Endodermal cell (in vitro differentiated cells): ENCODE data around the gene MYOM1. TPM values are rescaled to one million over a fixed set of nuclear protein-coding genes. Genes with fewer than 3 reads are reported as not detected.

Source experiments
- DNase-seq: peaks from one replicate; pipeline ENCODE4 v3.0.0-alpha.2; 2017
- H3K27ac ChIP-seq: 2 replicates; pipeline ENCODE4 v1.5.1; 2013; ENCODE audit warnings: mild to moderate bottlenecking, low read depth, low read length, moderate library complexity
- H3K27me3 ChIP-seq: 2 replicates; pipeline ENCODE4 v1.6.1; 2013; ENCODE audit warnings: mild to moderate bottlenecking, low read length, moderate library complexity; ENCODE audit not compliant: insufficient read depth, control insufficient read depth, poor library complexity, severe bottlenecking
- H3K36me3 ChIP-seq: 2 replicates; pipeline ENCODE4 v1.7.0; 2013; ENCODE audit warnings: mild to moderate bottlenecking, low read length, moderate library complexity; ENCODE audit not compliant: control insufficient read depth, insufficient read depth
- H3K4me1 ChIP-seq: one replicate; pipeline ENCODE4 v1.7.0; 2013; ENCODE audit warnings: low read length; ENCODE audit not compliant: control insufficient read depth, insufficient read depth
- H3K4me3 ChIP-seq: 2 replicates; pipeline ENCODE4 v1.5.1; 2013; ENCODE audit warnings: mild to moderate bottlenecking, low read length, moderate library complexity
- H3K9ac ChIP-seq: 2 replicates; pipeline ENCODE4 v1.6.1; 2013; ENCODE audit warnings: mild to moderate bottlenecking, low read length, moderate library complexity; ENCODE audit not compliant: poor library complexity, severe bottlenecking; ENCODE audit errors: extremely low read depth
- H3K9me3 ChIP-seq: 2 replicates; pipeline ENCODE4 v1.6.1; 2013; ENCODE audit warnings: mild to moderate bottlenecking, low read length, moderate library complexity; ENCODE audit not compliant: control insufficient read depth
- H3K27ac Mint-ChIP-seq: 2 replicates; pipeline ENCODE4 v1.8.0; 2020; ENCODE audit warnings: mixed read lengths
- H3K27me3 Mint-ChIP-seq: 2 replicates; pipeline ENCODE4 v1.8.0; 2021; ENCODE audit warnings: mild to moderate bottlenecking, mixed read lengths; ENCODE audit not compliant: insufficient read depth
- H3K36me3 Mint-ChIP-seq: 2 replicates; pipeline ENCODE4 v1.8.0; 2020; ENCODE audit warnings: low read depth, mixed read lengths
- H3K4me1 Mint-ChIP-seq: 2 replicates; pipeline ENCODE4 v1.8.0; 2020; ENCODE audit warnings: mixed read lengths
- H3K4me3 Mint-ChIP-seq: 2 replicates; pipeline ENCODE4 v1.8.0; 2020; ENCODE audit warnings: mild to moderate bottlenecking, moderate library complexity, mixed read lengths
- H3K9me3 Mint-ChIP-seq: 2 replicates; pipeline ENCODE4 v1.8.0; 2020; ENCODE audit warnings: mild to moderate bottlenecking, mixed read lengths
- WGBS, 2 experiments: methylation state at CpG; one replicate each; pipeline versions ENCODE4 v1.1.5 to v1.1.7; 2013; ENCODE audit warnings: missing lambda C conversion rate in 2 of 2, mixed read lengths in 1 of 2; ENCODE audit not compliant: insufficient coverage in 1 of 2, insufficient read length in 1 of 2; 5-methylcytosine and 5-hydroxymethylcytosine counted together
- total RNA-seq, 2 donors: library from RNA; stranded (reverse); fragmentation: NEBNext Ultra II Directional in 1 of 2; extraction: Animal tissue kit (Norgen Biotek cat#: 25700) in 1 of 2; gene quantifications; 2 replicates in 1 of 2; 3 replicates in 1 of 2; pipeline ENCODE4 v1.2.1, GENCODE V29; 2021
- TF ChIP-seq, protein P1 (sequence below): fragments of 200-600 bp; sonication (generic); conservative IDR thresholded peaks from 2 replicates; pipeline ENCODE4 v1.5.0; 2021; ENCODE audit warnings: antibody characterized with exemption, mild to moderate bottlenecking

The MYOM1 gene
- total RNA-seq, 2 donors from 2014 or later: 0.49 to 0.88 TPM

DNA sequence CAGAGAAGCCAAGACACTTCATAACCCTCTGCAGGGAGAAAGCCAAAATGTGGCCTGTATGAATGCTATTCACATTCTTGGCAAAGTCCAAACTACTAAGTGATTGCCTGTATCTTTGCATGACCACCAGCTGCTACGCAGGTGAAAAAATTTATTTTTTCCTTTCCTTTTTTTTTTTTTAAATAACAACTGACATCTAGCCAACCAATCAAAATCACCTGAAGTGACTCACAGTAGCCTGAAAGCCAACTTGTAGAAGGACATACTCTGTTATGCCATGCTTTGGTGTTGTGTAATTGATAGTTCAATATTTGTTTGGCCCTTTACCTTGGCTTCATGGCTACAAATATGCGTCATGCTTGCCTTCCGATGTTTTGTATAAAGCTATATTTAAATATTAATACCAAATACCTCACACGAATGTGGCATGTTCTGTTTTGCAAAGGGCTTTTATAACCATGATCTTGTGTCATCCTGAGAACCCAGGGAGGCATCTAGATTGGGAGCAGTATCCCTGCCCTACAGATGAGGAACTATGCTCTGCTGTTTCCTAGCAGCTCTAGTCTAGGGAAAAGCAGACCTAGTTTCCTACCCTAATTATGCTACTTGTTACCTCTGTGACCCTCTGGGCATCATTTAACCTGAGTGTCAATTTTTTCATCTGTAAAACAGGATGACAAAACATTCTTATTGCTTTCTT lies 102.1 kb downstream of the MYOM1 start:
- no peaks in the 10 kb centered on the region for H3K9me3 ChIP-seq
- H3K9ac ChIP-seq: no peak overlapping the region
- 90 to 100% methylated on average over 1 to 3 of the region's 4 CpGs for WGBS, 2 experiments
- no peak overlapping the region for H3K4me3 Mint-ChIP-seq
- H3K27ac Mint-ChIP-seq: no peak overlapping the region
- DNase-seq: no peak
- H3K27ac ChIP-seq: no peak overlapping the region
- H3K9me3 Mint-ChIP-seq: no peaks in the 10 kb centered on the region
- peaks cover 9% of the 10 kb centered on the region for H3K4me1 ChIP-seq
- no peaks in the 10 kb centered on the region for H3K27me3 ChIP-seq
- no peaks in the 10 kb centered on the region for H3K36me3 Mint-ChIP-seq
- no peaks in the 10 kb centered on the region for H3K36me3 ChIP-seq
- H3K4me1 Mint-ChIP-seq: peaks cover 27% of the 10 kb centered on the region
- H3K4me3 ChIP-seq: no peak overlapping the region
- H3K27me3 Mint-ChIP-seq: peaks cover 2% of the 10 kb centered on the region
- TF ChIP-seq, protein P1, sequence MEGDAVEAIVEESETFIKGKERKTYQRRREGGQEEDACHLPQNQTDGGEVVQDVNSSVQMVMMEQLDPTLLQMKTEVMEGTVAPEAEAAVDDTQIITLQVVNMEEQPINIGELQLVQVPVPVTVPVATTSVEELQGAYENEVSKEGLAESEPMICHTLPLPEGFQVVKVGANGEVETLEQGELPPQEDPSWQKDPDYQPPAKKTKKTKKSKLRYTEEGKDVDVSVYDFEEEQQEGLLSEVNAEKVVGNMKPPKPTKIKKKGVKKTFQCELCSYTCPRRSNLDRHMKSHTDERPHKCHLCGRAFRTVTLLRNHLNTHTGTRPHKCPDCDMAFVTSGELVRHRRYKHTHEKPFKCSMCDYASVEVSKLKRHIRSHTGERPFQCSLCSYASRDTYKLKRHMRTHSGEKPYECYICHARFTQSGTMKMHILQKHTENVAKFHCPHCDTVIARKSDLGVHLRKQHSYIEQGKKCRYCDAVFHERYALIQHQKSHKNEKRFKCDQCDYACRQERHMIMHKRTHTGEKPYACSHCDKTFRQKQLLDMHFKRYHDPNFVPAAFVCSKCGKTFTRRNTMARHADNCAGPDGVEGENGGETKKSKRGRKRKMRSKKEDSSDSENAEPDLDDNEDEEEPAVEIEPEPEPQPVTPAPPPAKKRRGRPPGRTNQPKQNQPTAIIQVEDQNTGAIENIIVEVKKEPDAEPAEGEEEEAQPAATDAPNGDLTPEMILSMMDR: no peak

DNA sequence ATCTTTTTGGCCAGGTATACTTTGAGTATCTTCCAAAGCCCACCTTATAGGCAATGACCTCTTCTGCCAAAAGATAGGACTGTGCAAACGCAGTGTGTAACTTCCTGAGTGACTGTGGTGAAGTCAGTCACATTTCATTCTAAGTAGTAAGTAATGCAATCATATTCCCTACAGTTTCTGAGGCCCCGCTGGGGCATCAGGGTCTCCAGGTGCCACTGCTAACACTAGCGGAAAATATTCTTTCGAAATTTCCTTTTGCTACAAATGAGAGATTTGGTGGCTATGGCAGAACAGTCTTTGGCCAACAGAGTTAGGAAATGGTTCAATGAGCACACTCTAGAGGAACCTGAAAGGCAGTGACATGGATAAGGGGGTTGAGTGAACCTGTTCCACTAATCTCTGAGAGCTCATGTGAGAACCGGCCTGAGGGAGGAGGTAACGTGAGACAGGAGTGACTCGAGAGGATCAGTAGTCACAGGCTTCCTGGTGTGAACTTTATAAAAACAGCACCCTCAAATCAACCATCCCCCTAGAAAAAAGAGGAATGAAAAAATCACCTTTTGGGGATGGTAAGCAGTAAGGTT lies 104.2 kb downstream of the MYOM1 start:
- H3K9ac ChIP-seq: no peak overlapping the region
- no peak for DNase-seq
- H3K4me1 ChIP-seq: peaks cover 9% of the 10 kb centered on the region
- no peaks in the 10 kb centered on the region for H3K27me3 ChIP-seq
- H3K27me3 Mint-ChIP-seq: peaks cover 20% of the 10 kb centered on the region
- H3K27ac Mint-ChIP-seq: no peak overlapping the region
- H3K4me1 Mint-ChIP-seq: peaks cover 28% of the 10 kb centered on the region
- no peaks in the 10 kb centered on the region for H3K9me3 Mint-ChIP-seq
- TF ChIP-seq, protein P1: no peak
- H3K36me3 Mint-ChIP-seq: no peaks in the 10 kb centered on the region
- no peaks in the 10 kb centered on the region for H3K36me3 ChIP-seq
- H3K27ac ChIP-seq: no peak overlapping the region
- no peak overlapping the region for H3K4me3 ChIP-seq
- H3K4me3 Mint-ChIP-seq: no peak overlapping the region
- no peaks in the 10 kb centered on the region for H3K9me3 ChIP-seq
- WGBS, 2 experiments: 93 to 95% methylated on average over 4 to 5 of the region's 7 CpGs

DNA sequence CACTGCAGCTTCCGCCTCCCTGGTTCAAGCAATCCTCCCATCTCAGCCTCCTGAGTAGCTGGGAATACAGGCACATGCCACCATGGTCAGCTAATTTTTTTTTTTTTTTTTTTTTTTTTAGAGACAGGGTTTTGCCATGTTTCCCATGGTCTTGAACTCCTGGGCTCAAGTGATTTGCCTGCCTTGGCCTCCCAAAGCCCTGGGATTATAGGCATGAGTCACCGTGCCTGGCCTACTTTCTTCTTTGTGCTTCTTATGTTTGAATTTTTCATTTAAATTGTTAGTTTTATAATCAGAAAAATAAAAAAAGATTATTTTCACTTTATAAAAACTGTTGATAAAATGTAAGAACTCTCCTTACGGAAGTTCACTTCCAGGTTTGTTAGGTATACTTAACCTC lies 105.3 kb downstream of the MYOM1 start:
- H3K9me3 ChIP-seq: no peaks in the 10 kb centered on the region
- no peaks in the 10 kb centered on the region for H3K36me3 ChIP-seq
- Mint-ChIP-seq H3K4me1 (peaks cover 23% of the 10 kb centered on the region), H3K9me3 (no peaks in the 10 kb centered on the region), H3K4me3 (no peak overlapping the region), H3K27me3 (peaks cover 25% of the 10 kb centered on the region), H3K36me3 (no peaks in the 10 kb centered on the region), H3K27ac (no peak overlapping the region)
- no peak overlapping the region for H3K4me3 ChIP-seq
- no peak overlapping the region for H3K9ac ChIP-seq
- H3K27me3 ChIP-seq: no peaks in the 10 kb centered on the region
- no peak for DNase-seq
- TF ChIP-seq, protein P1: no peak
- H3K4me1 ChIP-seq: peaks cover 3% of the 10 kb centered on the region
- no peak overlapping the region for H3K27ac ChIP-seq
- 67 to 89% methylated on average over 1 to 3 of the region's 3 CpGs for WGBS, 2 experiments
